HEK293 (cell line): ENCODE results near the gene C4BPB.

Experiments used
- SALL2 ChIP-seq: fragments of 450-650 bp; formaldehyde crosslinking; IDR thresholded peaks from 2 replicates; pipeline ENCODE4 v1.5.0; 2017; ENCODE audit warnings: missing biosample characterization, mild to moderate bottlenecking, missing genetic modification characterization, borderline replicate concordance
- ZNF221 ChIP-seq: fragments of 450-650 bp; formaldehyde crosslinking; IDR thresholded peaks from 2 replicates; pipeline ENCODE4 v1.5.1; 2017; ENCODE audit warnings: missing biosample characterization, missing genetic modification characterization, borderline replicate concordance
- ZNF350 ChIP-seq: fragments of 450-650 bp; formaldehyde crosslinking; IDR thresholded peaks from 2 replicates; pipeline ENCODE4 v1.5.0; 2017; ENCODE audit warnings: missing biosample characterization, mild to moderate bottlenecking, missing genetic modification characterization
- ZNF549 ChIP-seq: fragments of 450-650 bp; IDR thresholded peaks from 2 replicates; pipeline ENCODE4 v1.5.1; 2018; ENCODE audit warnings: missing biosample characterization, missing genetic modification characterization, mild to moderate bottlenecking, inconsistent platforms, moderate library complexity
- ZNF561 ChIP-seq: fragments of 450-650 bp; IDR thresholded peaks from 2 replicates; pipeline ENCODE4 v1.5.1; 2018; ENCODE audit warnings: missing biosample characterization, missing genetic modification characterization, borderline replicate concordance
- ZNF830 ChIP-seq: fragments of 450-650 bp; IDR thresholded peaks from 2 replicates; pipeline ENCODE4 v1.5.0; 2018; ENCODE audit warnings: missing biosample characterization, missing genetic modification characterization, low read depth, mild to moderate bottlenecking, moderate library complexity
- TF ChIP-seq, protein P1 (sequence below): fragments of 450-650 bp; formaldehyde crosslinking; IDR thresholded peaks from 2 replicates; pipeline ENCODE4 v1.5.1; 2016; ENCODE audit warnings: missing biosample characterization, missing genetic modification characterization
- TF ChIP-seq, protein P2 (sequence below): fragments of 450-650 bp; formaldehyde crosslinking; IDR thresholded peaks from 2 replicates; pipeline ENCODE4 v1.5.1; 2016; ENCODE audit warnings: missing biosample characterization, missing genetic modification characterization, low read depth
- TF ChIP-seq, protein P3 (sequence below): fragments of 450-650 bp; formaldehyde crosslinking; IDR thresholded peaks from 2 replicates; pipeline ENCODE4 v1.5.1; 2016; ENCODE audit warnings: missing biosample characterization, missing genetic modification characterization
- TF ChIP-seq, protein P4 (sequence below): fragments of 450-650 bp; formaldehyde crosslinking; optimal IDR thresholded peaks from 2 replicates; pipeline ENCODE3; 2016; ENCODE audit warnings: missing biosample characterization, mild to moderate bottlenecking, missing genetic modification characterization

DNA sequence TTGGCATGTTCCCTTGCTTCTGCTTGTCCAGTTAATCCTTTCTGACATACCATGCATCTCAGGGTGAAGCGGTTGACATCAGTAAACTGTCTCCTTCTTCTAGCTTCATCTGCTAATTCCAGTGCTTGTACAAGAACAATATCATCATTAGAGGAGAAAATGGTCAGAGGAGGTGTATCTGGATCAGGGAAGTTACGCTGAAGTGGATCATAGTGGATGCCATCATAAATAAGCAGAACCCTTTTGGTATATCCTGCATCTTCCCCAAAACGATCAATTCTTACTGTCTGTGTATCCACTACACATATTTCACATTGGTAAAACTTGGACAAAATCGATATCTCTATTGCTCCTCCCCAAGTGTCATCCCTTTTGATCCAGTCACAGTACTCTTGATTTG lies 39.6 kb upstream of the C4BPB start:
- TF ChIP-seq, protein P1, sequence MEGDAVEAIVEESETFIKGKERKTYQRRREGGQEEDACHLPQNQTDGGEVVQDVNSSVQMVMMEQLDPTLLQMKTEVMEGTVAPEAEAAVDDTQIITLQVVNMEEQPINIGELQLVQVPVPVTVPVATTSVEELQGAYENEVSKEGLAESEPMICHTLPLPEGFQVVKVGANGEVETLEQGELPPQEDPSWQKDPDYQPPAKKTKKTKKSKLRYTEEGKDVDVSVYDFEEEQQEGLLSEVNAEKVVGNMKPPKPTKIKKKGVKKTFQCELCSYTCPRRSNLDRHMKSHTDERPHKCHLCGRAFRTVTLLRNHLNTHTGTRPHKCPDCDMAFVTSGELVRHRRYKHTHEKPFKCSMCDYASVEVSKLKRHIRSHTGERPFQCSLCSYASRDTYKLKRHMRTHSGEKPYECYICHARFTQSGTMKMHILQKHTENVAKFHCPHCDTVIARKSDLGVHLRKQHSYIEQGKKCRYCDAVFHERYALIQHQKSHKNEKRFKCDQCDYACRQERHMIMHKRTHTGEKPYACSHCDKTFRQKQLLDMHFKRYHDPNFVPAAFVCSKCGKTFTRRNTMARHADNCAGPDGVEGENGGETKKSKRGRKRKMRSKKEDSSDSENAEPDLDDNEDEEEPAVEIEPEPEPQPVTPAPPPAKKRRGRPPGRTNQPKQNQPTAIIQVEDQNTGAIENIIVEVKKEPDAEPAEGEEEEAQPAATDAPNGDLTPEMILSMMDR, result no peak
- TF ChIP-seq ZNF549 (tag by site-specific recombination) (no peak), ZNF350 (no peak), SALL2 (tag by site-specific recombination) (no peak), ZNF830 (tag by site-specific recombination) (no peak), ZNF221 (tag by site-specific recombination) (no peak), ZNF561 (tag by site-specific recombination) (no peak)
- TF ChIP-seq, protein P2, sequence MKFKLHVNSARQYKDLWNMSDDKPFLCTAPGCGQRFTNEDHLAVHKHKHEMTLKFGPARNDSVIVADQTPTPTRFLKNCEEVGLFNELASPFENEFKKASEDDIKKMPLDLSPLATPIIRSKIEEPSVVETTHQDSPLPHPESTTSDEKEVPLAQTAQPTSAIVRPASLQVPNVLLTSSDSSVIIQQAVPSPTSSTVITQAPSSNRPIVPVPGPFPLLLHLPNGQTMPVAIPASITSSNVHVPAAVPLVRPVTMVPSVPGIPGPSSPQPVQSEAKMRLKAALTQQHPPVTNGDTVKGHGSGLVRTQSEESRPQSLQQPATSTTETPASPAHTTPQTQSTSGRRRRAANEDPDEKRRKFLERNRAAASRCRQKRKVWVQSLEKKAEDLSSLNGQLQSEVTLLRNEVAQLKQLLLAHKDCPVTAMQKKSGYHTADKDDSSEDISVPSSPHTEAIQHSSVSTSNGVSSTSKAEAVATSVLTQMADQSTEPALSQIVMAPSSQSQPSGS (tag by site-specific recombination), result no peak
- TF ChIP-seq, protein P3, sequence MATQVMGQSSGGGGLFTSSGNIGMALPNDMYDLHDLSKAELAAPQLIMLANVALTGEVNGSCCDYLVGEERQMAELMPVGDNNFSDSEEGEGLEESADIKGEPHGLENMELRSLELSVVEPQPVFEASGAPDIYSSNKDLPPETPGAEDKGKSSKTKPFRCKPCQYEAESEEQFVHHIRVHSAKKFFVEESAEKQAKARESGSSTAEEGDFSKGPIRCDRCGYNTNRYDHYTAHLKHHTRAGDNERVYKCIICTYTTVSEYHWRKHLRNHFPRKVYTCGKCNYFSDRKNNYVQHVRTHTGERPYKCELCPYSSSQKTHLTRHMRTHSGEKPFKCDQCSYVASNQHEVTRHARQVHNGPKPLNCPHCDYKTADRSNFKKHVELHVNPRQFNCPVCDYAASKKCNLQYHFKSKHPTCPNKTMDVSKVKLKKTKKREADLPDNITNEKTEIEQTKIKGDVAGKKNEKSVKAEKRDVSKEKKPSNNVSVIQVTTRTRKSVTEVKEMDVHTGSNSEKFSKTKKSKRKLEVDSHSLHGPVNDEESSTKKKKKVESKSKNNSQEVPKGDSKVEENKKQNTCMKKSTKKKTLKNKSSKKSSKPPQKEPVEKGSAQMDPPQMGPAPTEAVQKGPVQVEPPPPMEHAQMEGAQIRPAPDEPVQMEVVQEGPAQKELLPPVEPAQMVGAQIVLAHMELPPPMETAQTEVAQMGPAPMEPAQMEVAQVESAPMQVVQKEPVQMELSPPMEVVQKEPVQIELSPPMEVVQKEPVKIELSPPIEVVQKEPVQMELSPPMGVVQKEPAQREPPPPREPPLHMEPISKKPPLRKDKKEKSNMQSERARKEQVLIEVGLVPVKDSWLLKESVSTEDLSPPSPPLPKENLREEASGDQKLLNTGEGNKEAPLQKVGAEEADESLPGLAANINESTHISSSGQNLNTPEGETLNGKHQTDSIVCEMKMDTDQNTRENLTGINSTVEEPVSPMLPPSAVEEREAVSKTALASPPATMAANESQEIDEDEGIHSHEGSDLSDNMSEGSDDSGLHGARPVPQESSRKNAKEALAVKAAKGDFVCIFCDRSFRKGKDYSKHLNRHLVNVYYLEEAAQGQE, result no peak
- TF ChIP-seq, protein P4, sequence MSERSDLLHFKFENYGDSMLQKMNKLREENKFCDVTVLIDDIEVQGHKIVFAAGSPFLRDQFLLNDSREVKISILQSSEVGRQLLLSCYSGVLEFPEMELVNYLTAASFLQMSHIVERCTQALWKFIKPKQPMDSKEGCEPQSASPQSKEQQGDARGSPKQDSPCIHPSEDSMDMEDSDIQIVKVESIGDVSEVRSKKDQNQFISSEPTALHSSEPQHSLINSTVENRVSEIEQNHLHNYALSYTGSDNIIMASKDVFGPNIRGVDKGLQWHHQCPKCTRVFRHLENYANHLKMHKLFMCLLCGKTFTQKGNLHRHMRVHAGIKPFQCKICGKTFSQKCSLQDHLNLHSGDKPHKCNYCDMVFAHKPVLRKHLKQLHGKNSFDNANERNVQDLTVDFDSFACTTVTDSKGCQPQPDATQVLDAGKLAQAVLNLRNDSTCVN, result no peak
